RPMI8226 (cell line): ENCODE measurements around the gene POLA2.
"Not testable (repeated sequence)": the region's sequence is repeated elsewhere in the genome, so short reads cannot be mapped to it uniquely, and the experiment has no call there.

Experiments used
- DNase-seq: peaks from one replicate; pipeline ENCODE4 v3.0.0-alpha.2; 2015

The POLA2 gene

DNA sequence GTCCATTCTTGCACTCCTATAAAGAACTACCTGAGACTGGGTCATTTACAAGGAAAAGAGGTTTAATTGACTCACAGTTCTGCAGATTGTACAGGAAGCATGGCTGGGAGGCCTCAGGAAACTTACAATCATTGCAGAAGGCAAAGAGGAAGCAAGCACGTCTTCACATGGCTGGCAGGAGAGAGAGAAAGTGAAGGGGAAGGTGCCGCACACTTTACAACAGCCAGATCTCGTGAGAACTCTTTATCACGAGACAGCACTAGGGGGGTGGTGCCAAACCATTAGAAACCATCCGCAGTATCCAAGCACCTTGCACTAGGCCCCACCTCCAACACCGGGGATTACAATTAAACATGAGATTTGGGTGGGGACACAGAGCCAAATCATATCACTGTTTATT, 19.4 kb upstream of the POLA2 start:
- DNase-seq, result no peak

DNA sequence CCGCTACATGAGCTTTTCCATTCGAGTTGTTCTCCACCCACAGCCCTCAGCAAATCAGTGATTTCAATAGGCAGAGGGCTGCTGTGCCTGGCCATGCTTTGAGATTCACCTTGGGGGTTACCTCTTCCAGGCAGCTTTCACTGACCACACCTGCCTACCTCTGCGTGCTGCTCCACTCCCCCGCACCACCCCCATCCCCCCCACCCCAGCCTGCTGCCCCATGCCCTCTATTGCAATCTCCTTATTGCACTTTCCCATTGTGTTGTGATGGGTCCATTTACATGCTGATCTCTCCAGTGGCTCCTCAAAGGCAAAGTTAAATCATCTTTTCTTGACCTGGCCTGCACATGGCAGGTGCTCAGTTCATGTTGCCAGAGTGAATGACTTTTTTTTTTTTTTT, 18.0 kb upstream of the POLA2 start:
- DNase-seq, result no peak

GRCh38 chr11:65245046-65245445, 16.7 kb upstream of the POLA2 start:
- DNase-seq, result not testable (repeated sequence)

GRCh38 chr11:65246506-65246905, 15.3 kb upstream of the POLA2 start:
- DNase-seq, result no peak

DNA sequence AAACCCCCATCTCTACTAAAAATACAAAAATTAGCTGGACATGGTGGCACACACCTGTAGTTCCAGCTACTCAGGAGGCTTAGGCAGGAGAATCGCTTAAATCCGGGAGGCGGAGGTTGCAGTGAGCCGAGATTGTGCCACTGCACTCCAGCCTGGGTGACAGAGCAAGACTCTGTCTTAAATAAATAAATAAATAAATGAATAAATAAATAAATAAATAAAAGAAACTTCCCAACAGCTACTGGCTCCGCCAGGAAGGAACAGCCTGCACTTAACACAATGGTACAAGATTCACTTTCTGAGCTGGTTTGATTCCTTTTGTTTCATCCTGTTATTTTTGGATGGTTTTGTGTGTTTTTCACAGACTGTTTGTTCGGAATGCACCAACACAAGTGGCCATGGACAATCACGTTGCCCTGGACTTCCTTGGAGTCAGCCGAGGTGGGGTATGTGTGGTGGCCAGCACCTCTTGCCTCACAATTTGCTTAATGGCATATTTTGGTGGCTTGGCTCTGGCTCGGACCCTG, 13.5 kb upstream of the POLA2 start:
- DNase-seq, result not testable (repeated sequence)

- no peak for DNase-seq
Measured at GRCh38 chr11:65251476-65251875, 10.3 kb upstream of the POLA2 start.

DNA sequence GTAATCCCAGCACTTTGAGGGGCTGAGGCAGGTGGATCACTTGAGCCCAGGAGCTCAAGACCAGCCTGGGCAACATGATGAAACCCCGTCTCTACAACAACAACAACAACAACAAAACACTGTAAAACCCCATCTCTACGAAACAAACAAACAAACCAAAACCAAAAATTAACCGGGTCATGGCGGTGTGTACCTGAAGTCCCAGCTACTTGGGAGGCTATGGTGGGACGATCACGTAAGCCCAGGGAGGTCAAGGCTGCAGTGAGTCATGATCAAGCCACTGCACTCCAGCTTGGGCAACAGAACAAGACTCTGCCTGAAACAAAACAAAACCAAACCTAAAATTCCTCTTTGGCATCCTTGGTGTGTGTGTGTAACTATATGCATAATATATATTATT, 7.0 kb upstream of the POLA2 start:
- DNase-seq, result no peak

DNA sequence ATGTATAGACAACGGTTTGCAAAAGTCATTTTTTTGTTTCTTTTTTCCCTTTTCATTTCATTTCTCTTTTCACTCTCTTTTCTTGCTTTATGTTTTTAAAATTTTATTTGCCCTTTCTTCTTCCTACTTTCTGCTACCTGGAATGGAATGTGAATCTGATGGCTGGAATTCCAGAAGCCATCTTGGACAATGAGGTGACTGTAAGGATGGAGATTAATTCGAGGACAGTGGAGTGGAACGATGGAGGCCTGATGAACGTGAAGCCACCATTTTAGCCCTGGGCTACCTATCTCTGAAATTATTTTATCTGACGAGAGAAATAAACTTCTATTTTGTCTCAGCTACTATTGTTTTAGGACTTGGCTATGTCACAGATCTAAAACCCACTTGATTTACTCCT, 2.8 kb upstream of the POLA2 start:
- no peak for DNase-seq

DNA sequence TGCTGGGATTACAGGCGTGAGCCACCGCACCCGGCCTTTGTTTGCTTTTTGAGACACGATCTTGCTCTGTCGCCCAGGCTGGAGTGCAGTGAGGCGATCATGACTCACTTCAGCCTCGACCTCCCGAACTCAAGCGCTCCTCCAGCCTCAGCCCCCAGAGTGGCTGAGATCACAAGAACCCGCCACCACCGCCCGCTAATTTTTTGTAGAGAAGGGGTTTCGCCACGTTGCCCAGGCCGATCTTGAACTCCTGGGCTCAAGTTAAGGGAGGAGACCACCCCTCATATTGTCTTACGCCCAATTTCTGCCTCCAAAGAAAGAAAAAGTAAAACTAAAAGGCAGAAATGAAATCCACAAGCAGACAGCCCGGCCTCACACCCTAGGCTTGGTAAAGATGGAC, 1.5 kb upstream of the POLA2 start:
- no peak for DNase-seq

- no peak for DNase-seq
Measured at GRCh38 chr11:65260756-65261590, 789 bp upstream of the POLA2 start.

DNA sequence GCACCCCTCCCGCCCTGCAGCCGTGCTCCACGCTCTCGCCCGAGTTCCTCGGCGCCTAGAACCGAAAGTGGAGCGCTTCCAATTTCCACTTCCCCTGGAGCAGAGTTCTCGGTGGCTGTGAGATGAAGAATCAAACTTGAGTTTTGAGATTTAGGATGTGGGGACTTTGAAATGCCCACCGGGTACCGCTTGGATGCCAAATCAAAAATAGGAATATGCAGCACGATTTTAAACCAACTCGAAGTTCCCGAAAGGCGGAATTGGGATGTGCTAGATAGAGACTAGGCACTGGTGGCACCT, 569 bp downstream of the POLA2 start:
- peak; percentile 87 for DNase-seq

GRCh38 chr11:65262776-65263175, 1.0 kb downstream of the POLA2 start:
- peak; percentile 35 for DNase-seq

DNA sequence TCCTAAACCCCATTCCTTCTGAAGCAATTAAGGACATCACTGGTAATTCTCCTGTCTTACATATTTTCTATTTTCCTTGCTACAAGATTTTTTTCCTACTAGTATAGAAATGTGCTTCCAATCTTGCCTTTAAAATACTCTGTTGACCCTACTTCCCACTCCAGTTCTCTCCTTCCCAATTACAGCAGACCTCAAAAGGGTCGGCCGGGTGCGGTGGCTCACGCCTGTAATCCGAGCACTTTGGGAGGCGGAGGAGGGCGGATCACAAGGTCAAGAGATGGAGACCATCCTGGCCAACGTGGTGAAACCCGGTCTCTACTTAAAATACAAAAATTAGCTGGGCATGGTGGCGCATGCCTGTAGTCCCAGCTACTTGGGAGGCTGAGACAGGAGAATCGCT, 3.0 kb downstream of the POLA2 start:
- DNase-seq, result not testable (repeated sequence)

DNA sequence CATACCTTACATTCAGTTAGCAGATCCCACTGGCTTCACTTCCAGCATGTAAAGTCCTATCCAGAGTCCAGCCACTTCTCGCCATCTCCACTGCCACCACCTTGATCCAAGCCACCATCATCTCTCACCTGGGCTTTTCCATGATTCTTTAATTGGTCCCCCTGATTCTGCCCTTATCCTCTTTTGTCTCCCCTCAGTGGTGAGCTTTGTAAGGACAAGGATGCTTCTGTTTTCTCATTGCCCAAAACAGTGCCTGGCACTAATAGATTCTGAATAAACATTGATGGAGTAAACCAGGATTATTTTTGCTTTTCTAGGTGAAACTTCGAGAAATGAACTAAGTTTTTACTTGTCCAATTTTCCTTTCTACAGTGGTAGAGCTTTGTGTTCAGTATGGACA, 4.4 kb downstream of the POLA2 start:
- DNase-seq, result peak; percentile 39

DNA sequence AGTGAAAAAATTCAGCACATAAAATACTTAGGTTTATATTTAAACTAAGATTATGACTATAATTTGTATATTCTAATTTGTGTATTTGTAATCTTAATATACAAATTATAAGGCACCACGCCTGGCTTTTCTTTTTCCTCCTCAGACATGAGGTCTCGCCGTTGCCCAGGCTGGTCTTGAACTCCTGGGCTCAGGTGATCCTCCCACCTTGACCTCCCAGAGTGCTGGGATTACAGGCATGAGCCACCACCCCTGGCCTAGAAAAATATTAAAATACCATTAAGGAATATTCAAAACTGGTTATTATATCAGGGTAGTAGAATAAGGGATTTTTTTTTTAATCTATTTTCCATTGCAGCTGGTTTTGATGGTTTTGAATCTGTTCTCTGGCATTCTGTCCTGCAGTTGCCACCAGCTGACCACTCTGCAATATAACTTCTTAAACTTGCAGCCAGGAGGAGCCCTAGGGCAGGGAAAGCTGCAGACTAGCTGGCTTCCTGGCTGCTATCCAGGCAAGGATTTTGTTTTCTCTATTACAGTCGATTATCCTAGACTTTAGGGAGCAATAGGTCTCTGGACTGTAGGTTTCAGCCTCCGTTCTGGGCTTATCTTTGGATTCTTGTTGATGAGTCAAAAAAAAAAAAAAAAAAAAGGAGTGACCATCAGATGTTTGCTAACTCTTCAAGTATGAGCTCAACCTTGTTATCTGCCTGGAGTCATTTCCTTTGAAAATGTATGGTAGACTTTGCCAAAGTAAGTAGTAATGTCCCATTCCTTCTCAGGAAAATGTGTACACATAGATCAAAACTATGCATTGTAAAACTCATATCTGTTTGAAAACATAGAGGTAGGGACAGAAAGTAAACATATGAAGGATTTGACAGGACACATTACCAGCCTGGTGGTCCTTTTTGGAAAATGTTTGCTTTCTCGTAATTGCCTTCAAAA, 13.2 kb downstream of the POLA2 start:
- DNase-seq, result peak; percentile 78

DNA sequence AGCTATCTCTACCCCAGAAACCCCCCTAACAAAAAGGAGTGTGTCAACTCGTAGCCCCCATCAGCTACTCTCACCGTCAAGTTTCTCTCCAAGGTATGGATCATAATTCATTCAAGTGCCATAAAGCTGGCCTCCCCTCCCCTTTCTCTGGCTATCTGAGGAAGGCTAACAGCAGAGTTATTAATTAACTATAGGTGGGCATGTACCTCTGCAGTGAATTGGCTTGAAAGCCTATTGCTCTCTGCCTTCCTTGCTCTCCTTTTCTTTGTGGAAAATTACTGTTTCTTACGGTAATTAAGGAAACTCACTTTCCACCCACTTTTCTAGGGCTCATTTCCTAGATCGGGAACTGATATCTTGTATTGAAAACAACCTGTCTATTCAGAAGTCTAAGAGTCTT, 14.1 kb downstream of the POLA2 start:
- DNase-seq, result no peak

DNA sequence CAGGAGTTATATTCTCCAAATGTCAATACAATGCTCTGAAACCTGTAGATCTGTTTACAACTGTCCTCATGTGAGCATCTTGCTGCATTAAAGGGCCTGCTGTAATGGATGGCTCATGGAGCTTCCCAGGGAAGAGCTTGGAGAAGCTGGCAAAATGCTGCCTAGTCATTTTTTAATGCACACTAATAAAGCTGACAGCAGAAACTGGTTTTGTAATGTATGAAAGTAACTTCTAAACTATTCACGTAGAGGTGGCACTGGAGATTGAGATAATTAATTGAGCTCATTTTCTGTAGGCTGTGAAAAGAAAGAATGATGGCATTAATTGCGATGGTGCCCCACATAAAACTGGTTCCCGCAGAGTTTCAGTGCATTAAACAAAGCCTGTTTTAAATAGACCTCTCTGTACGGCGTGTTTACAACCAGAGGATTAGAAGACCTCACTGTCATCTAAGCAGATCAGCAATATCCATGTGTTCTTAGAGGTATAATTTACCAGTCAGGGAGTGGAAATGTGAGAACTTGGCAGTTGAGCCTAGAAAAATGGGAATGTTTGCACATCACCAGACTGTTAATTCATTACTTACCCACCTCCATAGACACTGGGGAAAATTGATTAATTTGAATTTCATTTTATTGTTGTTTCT, 16.0 kb downstream of the POLA2 start:
- DNase-seq, result no peak

- DNase-seq, result no peak
Measured at GRCh38 chr11:65278356-65278755, 16.6 kb downstream of the POLA2 start.

DNA sequence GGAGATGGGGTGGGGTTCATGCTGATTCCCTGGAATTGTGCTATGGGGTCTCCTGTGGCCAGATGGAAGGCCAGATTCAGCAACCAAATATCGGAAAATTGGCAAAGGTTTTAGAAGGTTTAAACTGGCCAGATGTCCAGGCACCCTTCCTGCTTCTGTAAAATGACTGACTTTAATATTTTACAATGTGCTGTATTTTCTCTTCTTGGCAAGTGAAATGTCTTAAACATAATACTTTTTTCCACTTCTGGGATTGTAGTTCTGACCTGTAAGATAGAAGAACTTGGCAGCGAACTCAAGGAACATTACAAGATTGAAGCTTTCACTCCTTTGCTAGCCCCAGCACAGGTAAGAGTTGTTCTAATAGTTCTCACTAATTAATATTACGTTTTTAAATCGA, 17.5 kb downstream of the POLA2 start:
- DNase-seq, result no peak

DNA sequence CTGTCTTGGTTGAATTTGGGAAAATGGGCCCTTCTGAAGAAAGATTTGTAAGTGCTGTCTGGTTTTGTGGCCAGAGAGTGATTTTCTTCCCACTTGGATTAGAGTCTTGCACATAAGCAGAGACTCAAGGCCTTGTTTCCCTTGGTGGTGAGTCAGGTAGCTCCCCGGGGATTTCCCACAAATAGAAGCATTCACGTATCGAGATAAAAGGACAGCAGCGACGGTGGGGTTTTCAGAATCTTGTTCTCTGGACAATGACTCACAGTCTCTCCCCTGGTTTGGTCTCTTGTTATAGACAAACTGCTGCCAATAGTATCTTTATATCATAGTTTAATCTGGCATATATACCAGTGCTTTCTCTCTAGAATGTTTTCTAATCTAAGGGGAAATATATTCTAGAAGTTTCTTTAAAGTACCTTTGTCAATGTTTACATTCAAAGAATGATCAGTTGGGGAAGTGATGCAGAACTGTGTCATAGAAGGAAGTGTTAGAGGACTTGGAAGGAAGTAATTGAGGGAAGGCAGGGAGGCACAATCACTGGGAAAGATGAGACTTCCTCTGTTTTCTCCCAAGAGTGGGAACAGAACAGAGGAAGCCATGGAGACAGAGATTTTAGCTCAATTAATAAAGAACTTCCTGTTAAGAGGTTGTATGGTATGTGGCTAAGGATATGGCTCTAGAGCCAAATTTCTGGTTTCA, 18.1 kb downstream of the POLA2 start:
- DNase-seq, result no peak

GRCh38 chr11:65280646-65281045, 18.9 kb downstream of the POLA2 start:
- no peak for DNase-seq

- DNase-seq, result no peak
Measured at GRCh38 chr11:65286686-65287085, 24.9 kb downstream of the POLA2 start.

DNA sequence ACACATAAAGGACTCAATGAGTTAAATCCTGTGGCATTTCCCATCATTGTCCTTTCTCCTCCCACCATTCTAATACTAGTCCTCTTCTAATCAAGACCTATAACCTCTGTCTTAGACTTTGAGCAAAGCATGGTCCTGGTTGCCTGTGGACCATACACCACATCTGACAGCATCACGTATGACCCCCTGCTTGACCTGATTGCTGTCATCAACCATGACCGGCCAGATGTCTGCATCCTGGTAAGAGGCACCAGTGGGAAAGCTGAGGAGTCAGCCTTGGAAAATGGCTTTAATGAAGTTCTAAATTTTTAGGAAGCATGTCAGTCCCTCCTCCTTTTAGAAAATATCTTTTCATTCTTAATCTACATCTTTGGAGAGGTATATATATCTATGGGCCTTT, 25.8 kb downstream of the POLA2 start:
- DNase-seq, result no peak
